ENCODE measurements around the gene DGKE. TPM values are rescaled to one million over a fixed set of nuclear protein-coding genes. Genes with fewer than 3 reads are reported as not detected.

The DGKE gene
- total and polyA plus RNA-seq, 2 donors (not counting 3 experiments of a cell fraction or from before 2014, with no cell fraction given), result 4.9 to 22.9 TPM

- H3K9ac ChIP-seq (replicated peaks; ENCODE audit: extremely low read depth, insufficient read depth, low read length), result no peak overlapping the region
Measured at GRCh38 chr17:56902348-56902747, 68.4 kb downstream of the DGKE start.

More at GRCh38 chr17:56902348-56902747, 68.4 kb downstream of the DGKE start:
- peak; percentile 95 for FAIRE-seq
- Histone ChIP-seq H4K20me1 (replicated peaks; ENCODE audit: control insufficient read depth, extremely low read depth, insufficient read depth, low read length) (no peaks in the 10 kb centered on the region), H3K27me3 (ENCODE audit: control insufficient read depth in 2 of 2, insufficient read depth in 2 of 2, low read length in 2 of 2) (no peaks in the 10 kb centered on the region), H2AFZ (ENCODE audit: low read depth, low read length) (no peak overlapping the region), H3K4me2 (ENCODE audit: insufficient read depth, low read length) (no peak overlapping the region), H3K9me3 (replicated peaks; ENCODE audit: control insufficient read depth, insufficient read depth, low read length) (no peaks in the 10 kb centered on the region), H3K4me1 (ENCODE audit: control insufficient read depth, extremely low read depth, insufficient read depth, low read length) (peaks cover 27% of the 10 kb centered on the region), H3K27ac (ENCODE audit: insufficient read depth, low read depth, low read length) (peak overlapping the region; percentile 80), H3K36me3 (ENCODE audit: control insufficient read depth in 2 of 2, extremely low read depth in 1 of 2, insufficient read depth in 2 of 2, low read length in 2 of 2) (peaks cover 32 to 36% of the 10 kb centered on the region in 2 experiments), H3K79me2 (ENCODE audit: control insufficient read depth, insufficient read depth, low read length) (peaks cover 8% of the 10 kb centered on the region), H3K9me1 (replicated peaks; ENCODE audit: control insufficient read depth, extremely low read depth, insufficient read depth, low read length) (no peaks in the 10 kb centered on the region), H3K4me3 (replicated peaks in 1 of 3; ENCODE audit: insufficient read depth in 1 of 3, low read depth in 1 of 3, low read length in 3 of 3) (no peak overlapping the region)
- intact Hi-C loops (cut with micrococcal nuclease) (no loop called here), dilution Hi-C loops (cut with MboI; ENCODE audit: extremely low pct_ligation_motif_present, low sequenced_read_pairs) (no loop called here)
- BruUV-seq (replicated peaks), result no TSS peak
- ChIA-PET CTCF (interaction anchor here (1.2 to 1.3 kb wide), 2 partner anchors 37 to 82 kb away, joined by 4 read pairs; no protein-coding TSS in a partner anchor), POLR2A (interaction anchor here (2.9 kb wide), 1 partner anchor 12 kb away, joined by 11 read pairs; the partner anchor contains the start of gene TRIM25)
- DNase-seq (ENCODE audit: low read depth, low spot score), result peak; percentile 64
- TF ChIP-seq CTCF (IDR thresholded peaks at IDR 0.05; ENCODE audit: extremely low read depth in 1 of 2, insufficient read depth in 1 of 2, low read depth in 1 of 2, low read length in 2 of 2) (no peak), MAX (IDR thresholded peaks at IDR 0.05; ENCODE audit: insufficient read depth, insufficient read length) (peak; percentile 56), JUN (IDR thresholded peaks at IDR 0.05; ENCODE audit: borderline replicate concordance, insufficient read depth, insufficient read length, low read depth) (peak; percentile 78), EZH2 (IDR thresholded peaks at IDR 0.05; ENCODE audit: borderline replicate concordance, low read depth, low read length, severe bottlenecking) (no peak), FOS (IDR thresholded peaks at IDR 0.05; ENCODE audit: borderline replicate concordance, insufficient read depth, low read length) (peak; percentile 71), POLR2A (IDR thresholded peaks at IDR 0.05; ENCODE audit: low read depth, low read length) (no peak), GATA2 (IDR thresholded peaks at IDR 0.05; ENCODE audit: insufficient read depth, insufficient read length, low read depth, low read length) (peak; percentile 66), MYC (IDR thresholded peaks at IDR 0.05; ENCODE audit: low read depth, low read length) (peak; percentile 56), POLR2AphosphoS5 (IDR thresholded peaks at IDR 0.05; ENCODE audit: insufficient read depth, low read depth, low read length) (peak; percentile 51)

All from endothelial cell of umbilical vein (primary cell).